Psoas muscle (tissue), 8 donors: ENCODE results near the gene ARHGAP8. TPM values are rescaled to one million over a fixed set of nuclear protein-coding genes. Genes with fewer than 3 reads are reported as not detected.

ENCODE experiments used
- ATAC-seq, 4 donors: fragments of 200-7000 bp; cut with Tn5 transposase; one replicate each; pipeline ENCODE4 v1.9.1; 2020; ENCODE audit warnings: moderate library complexity in 3 of 4, mild to moderate bottlenecking in 2 of 4
- DNase-seq, 2 donors: peaks; one replicate each; pipeline ENCODE4 v3.0.0-alpha.2; 2020
- H3K27ac ChIP-seq: fragments of 200-600 bp; one replicate; pipeline ENCODE4 v1.8.0; 2022
- H3K27me3 ChIP-seq, 3 donors: fragments of 200-600 bp in 1 of 3; one replicate each; pipeline versions ENCODE4 v1.6.1 to v1.8.0; 2013 to 2022; ENCODE audit warnings: low read length in 2 of 3, mild to moderate bottlenecking in 2 of 3, moderate library complexity in 1 of 3; ENCODE audit not compliant: insufficient read depth in 3 of 3
- H3K36me3 ChIP-seq, 2 donors: fragments of 200-600 bp in 1 of 2; one replicate each; pipeline versions ENCODE4 v1.6.1 to v1.8.0; 2013 to 2022; ENCODE audit warnings: low read depth in 1 of 2, mild to moderate bottlenecking in 1 of 2, moderate library complexity in 1 of 2; ENCODE audit not compliant: insufficient read depth in 1 of 2
- H3K4me1 ChIP-seq: fragments of 200-600 bp; one replicate; pipeline ENCODE4 v1.8.0; 2022
- H3K4me3 ChIP-seq: fragments of 200-600 bp; one replicate; pipeline ENCODE4 v1.8.0; 2022; ENCODE audit warnings: mild to moderate bottlenecking
- H3K9me3 ChIP-seq: fragments of 200-600 bp; one replicate; pipeline ENCODE4 v1.8.0; 2022
- WGBS, 3 donors: extraction: QIAGEN DNeasy Blood & Tissue Kit; methylation state at CpG; one replicate each; pipeline versions ENCODE4 v1.1.6 to v1.1.7; 2013; 5-methylcytosine and 5-hydroxymethylcytosine counted together
- intact Hi-C, 2 donors: fragments of 100-400 bp; cut with DNase I; formaldehyde crosslinking; loops; one replicate each; pipeline versions ENCODE4 v1.11.0 to v1.14.2; 2022
- polyA plus RNA-seq, 3 donors: library from polyadenylated mRNA; stranded (reverse); fragments of 200-250 nt; gene quantifications; one replicate each; pipeline ENCODE4 v1.2.3, GENCODE V29; 2013
- total RNA-seq, 4 donors: library from RNA; stranded (reverse); fragmentation: NEBNext Ultra II Directional in 2 of 4; extraction: Animal tissue kit (Norgen Biotek cat#: 25700) in 2 of 4; gene quantifications; one replicate each; pipeline versions ENCODE4 v1.2.1 to v1.2.4, GENCODE V29; 2021 to 2023
- TF ChIP-seq, protein P1 (sequence below): fragments of 200-600 bp; IDR thresholded peaks from one replicate; pipeline ENCODE4 v1.8.0; 2022; ENCODE audit warnings: antibody characterized with exemption
- donor health status: healthy with polysubstance abuse.
- donor health status: DM: no; HTN: no; CAD: no; lungs with moderate emphysema.
- donor health status: Bipolar disorder and iron deficiency.
- donor health status: healthy.
- donor health status: DM: yes; HTN: yes; CAD: no.
- donor health status: DM: no; HTN: no; CAD: no.
- donor health status: DM: no; HTN: no; CAD: no.
- donor health status: DM: yes; HTN: yes; CAD: no.

The ARHGAP8 gene
- total and polyA plus RNA-seq, 7 donors: 0.14 TPM; not detected in 6

GRCh38 chr22:44807232-44807631, 54.9 kb downstream of the ARHGAP8 start:
- Histone ChIP-seq H3K27ac (no peak overlapping the region), H3K36me3 (no peaks in the 10 kb centered on the region), H3K9me3 (no peaks in the 10 kb centered on the region), H3K27me3 (peaks cover 0 to 21% (median 2%) of the 10 kb centered on the region in 3 donors), H3K4me3 (no peak overlapping the region), H3K4me1 (no peaks in the 10 kb centered on the region)
- ATAC-seq (no peak), DNase-seq (no peak)
- TF ChIP-seq, protein P1, sequence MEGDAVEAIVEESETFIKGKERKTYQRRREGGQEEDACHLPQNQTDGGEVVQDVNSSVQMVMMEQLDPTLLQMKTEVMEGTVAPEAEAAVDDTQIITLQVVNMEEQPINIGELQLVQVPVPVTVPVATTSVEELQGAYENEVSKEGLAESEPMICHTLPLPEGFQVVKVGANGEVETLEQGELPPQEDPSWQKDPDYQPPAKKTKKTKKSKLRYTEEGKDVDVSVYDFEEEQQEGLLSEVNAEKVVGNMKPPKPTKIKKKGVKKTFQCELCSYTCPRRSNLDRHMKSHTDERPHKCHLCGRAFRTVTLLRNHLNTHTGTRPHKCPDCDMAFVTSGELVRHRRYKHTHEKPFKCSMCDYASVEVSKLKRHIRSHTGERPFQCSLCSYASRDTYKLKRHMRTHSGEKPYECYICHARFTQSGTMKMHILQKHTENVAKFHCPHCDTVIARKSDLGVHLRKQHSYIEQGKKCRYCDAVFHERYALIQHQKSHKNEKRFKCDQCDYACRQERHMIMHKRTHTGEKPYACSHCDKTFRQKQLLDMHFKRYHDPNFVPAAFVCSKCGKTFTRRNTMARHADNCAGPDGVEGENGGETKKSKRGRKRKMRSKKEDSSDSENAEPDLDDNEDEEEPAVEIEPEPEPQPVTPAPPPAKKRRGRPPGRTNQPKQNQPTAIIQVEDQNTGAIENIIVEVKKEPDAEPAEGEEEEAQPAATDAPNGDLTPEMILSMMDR: no peak
- WGBS, 3 donors: 68 to 74% (median 72%) methylated on average over 7 of the region's 7 CpGs
- intact Hi-C loops: no loop called here

GRCh38 chr22:44807915-44808690, 55.7 kb downstream of the ARHGAP8 start:
- ATAC-seq (no peak), DNase-seq (no peak)
- no peaks in the 10 kb centered on the region for H3K9me3 ChIP-seq
- H3K27me3 ChIP-seq: peaks cover 0 to 13% (median 0%) of the 10 kb centered on the region in 3 donors
- H3K27ac ChIP-seq: no peak overlapping the region
- 52 to 60% (median 56%) methylated on average over 21 of the region's 21 CpGs for WGBS, 3 donors
- H3K36me3 ChIP-seq: no peaks in the 10 kb centered on the region
- H3K4me1 ChIP-seq: no peaks in the 10 kb centered on the region
- intact Hi-C loops: no loop called here
- TF ChIP-seq, protein P1: no peak
- no peak overlapping the region for H3K4me3 ChIP-seq

DNA sequence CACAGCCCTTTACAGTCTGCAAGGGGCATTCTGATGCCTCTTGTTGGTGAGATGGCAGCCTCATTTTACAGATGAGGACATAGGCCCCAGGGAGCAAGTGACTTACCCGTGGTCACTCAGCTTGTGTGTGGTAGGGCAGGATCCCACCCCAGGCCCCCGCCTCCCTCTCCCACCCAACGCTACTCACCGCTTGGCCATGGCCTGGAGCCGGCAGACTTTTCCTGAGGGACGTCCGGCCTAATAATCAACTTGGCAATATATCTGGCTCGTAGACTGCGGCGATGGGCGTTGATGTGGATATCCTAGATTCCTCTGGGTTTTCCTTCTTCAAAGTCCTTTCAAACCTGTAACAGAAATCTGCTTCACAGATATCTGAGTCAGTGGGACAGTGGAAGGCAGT, 57.1 kb downstream of the ARHGAP8 start:
- no peak for ATAC-seq
- H3K27ac ChIP-seq: no peak overlapping the region
- 69 to 77% (median 70%) methylated on average over 11 of the region's 11 CpGs for WGBS, 3 donors
- no peak overlapping the region for H3K4me3 ChIP-seq
- H3K4me1 ChIP-seq: no peaks in the 10 kb centered on the region
- intact Hi-C loops: no loop called here
- peaks cover 0 to 12% (median 0%) of the 10 kb centered on the region in 3 donors for H3K27me3 ChIP-seq
- H3K36me3 ChIP-seq: no peaks in the 10 kb centered on the region
- TF ChIP-seq, protein P1: no peak
- H3K9me3 ChIP-seq: no peaks in the 10 kb centered on the region
- DNase-seq: no peak

- ATAC-seq: no peak
- Histone ChIP-seq H3K27ac (no peak overlapping the region), H3K4me1 (no peaks in the 10 kb centered on the region), H3K9me3 (no peaks in the 10 kb centered on the region), H3K27me3 (peaks cover 0 to 11% (median 0%) of the 10 kb centered on the region in 3 donors), H3K36me3 (no peaks in the 10 kb centered on the region), H3K4me3 (no peak overlapping the region)
- WGBS, 3 donors: 88 to 92% (median 89%) methylated on average over 13 of the region's 13 CpGs
- TF ChIP-seq, protein P1: no peak
- no peak for DNase-seq
- intact Hi-C loops: no loop called here
Observed at GRCh38 chr22:44811141-44811540, 58.8 kb downstream of the ARHGAP8 start.
